ENCODE data around the gene SRPRA.
A peak's percentile ranks its signal among the peaks of the same experiment; 100 is the strongest.

DNA sequence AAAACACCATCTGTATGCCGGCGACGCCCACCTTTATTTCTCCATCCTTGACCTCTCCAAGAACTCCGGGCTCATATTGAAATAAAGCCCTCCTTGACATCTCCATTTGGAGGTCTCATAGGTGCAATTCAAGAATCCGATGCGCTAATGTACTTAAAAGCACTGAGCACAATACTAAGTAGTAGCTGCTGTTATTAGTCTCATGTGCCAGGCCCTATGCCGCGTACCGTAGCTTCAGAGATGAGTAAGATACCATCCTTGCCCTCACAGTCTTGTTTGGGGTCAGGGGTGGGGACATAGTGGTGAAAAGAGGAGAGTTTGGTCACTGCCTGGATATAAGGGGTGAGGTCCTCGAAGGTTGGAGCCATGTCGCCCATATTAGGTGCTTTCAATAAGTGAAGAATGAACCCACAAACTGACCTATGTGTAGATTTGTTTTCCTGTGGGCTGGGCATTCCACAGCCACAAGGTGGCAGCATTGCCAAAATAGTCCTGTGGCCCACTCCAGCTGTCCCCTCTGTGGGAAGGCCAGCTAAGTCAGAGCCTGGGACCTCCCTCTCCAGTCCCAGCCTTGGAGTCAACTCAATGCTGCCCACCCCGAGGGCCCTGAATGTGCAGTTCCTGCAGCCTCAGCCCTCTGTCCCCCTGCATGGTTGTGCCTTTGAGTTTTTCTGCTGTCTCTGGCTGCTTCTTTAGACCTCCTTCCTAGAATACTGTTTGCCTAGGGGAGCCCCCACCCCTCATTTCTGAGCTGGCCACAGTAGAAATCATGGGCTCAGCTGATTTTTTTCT lies 41.7 kb upstream of the SRPRA start:
- TF ChIP-seq, protein P1, sequence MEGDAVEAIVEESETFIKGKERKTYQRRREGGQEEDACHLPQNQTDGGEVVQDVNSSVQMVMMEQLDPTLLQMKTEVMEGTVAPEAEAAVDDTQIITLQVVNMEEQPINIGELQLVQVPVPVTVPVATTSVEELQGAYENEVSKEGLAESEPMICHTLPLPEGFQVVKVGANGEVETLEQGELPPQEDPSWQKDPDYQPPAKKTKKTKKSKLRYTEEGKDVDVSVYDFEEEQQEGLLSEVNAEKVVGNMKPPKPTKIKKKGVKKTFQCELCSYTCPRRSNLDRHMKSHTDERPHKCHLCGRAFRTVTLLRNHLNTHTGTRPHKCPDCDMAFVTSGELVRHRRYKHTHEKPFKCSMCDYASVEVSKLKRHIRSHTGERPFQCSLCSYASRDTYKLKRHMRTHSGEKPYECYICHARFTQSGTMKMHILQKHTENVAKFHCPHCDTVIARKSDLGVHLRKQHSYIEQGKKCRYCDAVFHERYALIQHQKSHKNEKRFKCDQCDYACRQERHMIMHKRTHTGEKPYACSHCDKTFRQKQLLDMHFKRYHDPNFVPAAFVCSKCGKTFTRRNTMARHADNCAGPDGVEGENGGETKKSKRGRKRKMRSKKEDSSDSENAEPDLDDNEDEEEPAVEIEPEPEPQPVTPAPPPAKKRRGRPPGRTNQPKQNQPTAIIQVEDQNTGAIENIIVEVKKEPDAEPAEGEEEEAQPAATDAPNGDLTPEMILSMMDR (optimal IDR thresholded peaks at IDR 0.05 in 1 of 3, IDR thresholded peaks at IDR 0.05 in 1 of 3, conservative IDR thresholded peaks at IDR 0.05 in 1 of 3; ENCODE audit: extremely low read depth in 1 of 3, insufficient read depth in 2 of 3, low read length in 3 of 3): peak; percentile 86 to 96 (median 91)
- TF ChIP-seq EZH2 (IDR thresholded peaks at IDR 0.05; ENCODE audit: low read length): no peak

All from keratinocyte (primary cell).